Heart left ventricle (tissue), 16 donors: Measurements from ENCODE around the gene PVR. TPM values are rescaled to one million over a fixed set of nuclear protein-coding genes. Genes with fewer than 3 reads are reported as not detected.
"Not testable (repeated sequence)": the region's sequence is repeated elsewhere in the genome, so short reads cannot be mapped to it uniquely, and the experiment has no call there.

Source experiments
- ATAC-seq, 4 donors: fragments of 200-7000 bp; cut with Tn5 transposase; one replicate each; pipeline ENCODE4 v1.9.1; 2020 to 2022; ENCODE audit warnings: moderate library complexity in 4 of 4, mild to moderate bottlenecking in 3 of 4, moderate number of reproducible peaks in 1 of 4
- DNase-seq, 5 donors: peaks; one replicate each; pipeline ENCODE4 v3.0.0-alpha.2; 2020
- H3K27ac ChIP-seq, 12 donors: fragments of 200-600 bp; sonication (generic) in 4 of 12; one replicate each; pipeline versions ENCODE4 v1.5.0 to v1.8.0; 2016 to 2022; ENCODE audit warnings: mild to moderate bottlenecking in 2 of 12
- H3K27me3 ChIP-seq, 9 donors: fragments of 200-600 bp; sonication (generic) in 2 of 9; one replicate each; pipeline versions ENCODE4 v1.5.1 to v1.8.0; 2016 to 2022; ENCODE audit warnings: mild to moderate bottlenecking in 3 of 9
- H3K36me3 ChIP-seq, 9 donors: fragments of 200-600 bp; sonication (generic) in 2 of 9; one replicate each; pipeline versions ENCODE4 v1.5.0 to v1.8.0; 2018 to 2022; ENCODE audit warnings: mild to moderate bottlenecking in 2 of 9
- H3K4me1 ChIP-seq, 12 donors: fragments of 200-600 bp; sonication (generic) in 4 of 12; one replicate each; pipeline versions ENCODE4 v1.5.0 to v1.8.0; 2016 to 2022; ENCODE audit warnings: mild to moderate bottlenecking in 3 of 12
- H3K4me3 ChIP-seq, 12 donors: fragments of 200-600 bp; sonication (generic) in 4 of 12; one replicate each; pipeline versions ENCODE4 v1.5.0 to v1.8.0; 2017 to 2022; ENCODE audit warnings: mild to moderate bottlenecking in 9 of 12, moderate library complexity in 4 of 12
- H3K9me3 ChIP-seq, 12 donors: fragments of 200-600 bp; sonication (generic) in 4 of 12; one replicate each; pipeline versions ENCODE4 v1.5.0 to v1.8.0; 2016 to 2022; ENCODE audit warnings: mild to moderate bottlenecking in 1 of 12
- POLR2A ChIP-seq, 2 donors: fragments of 450-650 bp; IDR thresholded peaks; one replicate each; pipeline ENCODE4 v1.6.1; 2017; ENCODE audit warnings: antibody characterized with exemption in 2 of 2, mild to moderate bottlenecking in 2 of 2, moderate library complexity in 2 of 2
- WGBS, 4 donors: extraction: QIAGEN DNeasy Blood & Tissue Kit in 2 of 4; methylation state at CpG; one replicate each; pipeline versions ENCODE4 v1.1.5 to v1.1.7; 2013 to 2018; 5-methylcytosine and 5-hydroxymethylcytosine counted together
- intact Hi-C, 10 donors: fragments of 100-400 bp; cut with DNase I; formaldehyde crosslinking; loops; one replicate each; pipeline versions ENCODE4 v1.11.1 to v1.14.2; 2022
- polyA plus RNA-seq, 2 donors: library from polyadenylated mRNA; stranded (reverse); fragments of 200-250 nt; gene quantifications; one replicate each; pipeline ENCODE4 v1.2.3, GENCODE V29; 2013
- total RNA-seq, 9 donors: library from RNA; depleted of rRNA in 2 of 9; stranded (reverse); fragments of >200 nt in 2 of 9; fragmentation: NEBNext Ultra II Directional in 3 of 9; extraction: Animal tissue kit (Norgen Biotek cat#: 25700) in 3 of 9; gene quantifications; one replicate each; pipeline versions ENCODE4 v1.1.0 to v1.2.4, GENCODE V29; 2016 to 2023
- TF ChIP-seq, protein P1 (sequence below), 12 donors: fragments of 200-600 bp; sonication (generic) in 4 of 12; IDR thresholded peaks; one replicate each; pipeline versions ENCODE4 v1.5.0 to v1.8.0; 2018 to 2022; ENCODE audit warnings: antibody characterized with exemption in 12 of 12, mild to moderate bottlenecking in 5 of 12
- donor health status: ischemic (EF 13 %, LVEDD 7.1; RV severe dilation, severe dysfunction).
- donor health status: healthy with polysubstance abuse.
- donor health status: DM: no; HTN: yes; CAD: no.
- donor health status: DM: no; HTN: no; CAD: no.
- donor health status: ischemic (EF 25% LVEDD 6.9; RV normal size, moderate dysfunction).
- donor health status: ischemic (EF 25% LVEDD 5.7; RV mildly dilated, moderate dysfunction).
- donor health status: healthy.
- donor health status: DM: yes; HTN: yes; CAD: no.
- donor health status: ischemic (EF 35%, LVEDD 5.7; RV mildly dilated, moderate dysfunction).
- donor health status: nonischemic (EF 11% LVEDD 7.7; RV severe dilation, severe dysfunction).
- donor health status: DM: yes; HTN: yes; CAD: no.
- donor health status: PGD.
- donor health status: ischemic (EF 29% LVEDD 5.4; RV normal size, mild dysfunction).
- donor health status: nonischemic (EF 23%, LVEDD 6.1; RV moderate dilation, normal function).

Gene PVR
- total and polyA plus RNA-seq, 11 donors: 33.7 to 143 (median 49.1) TPM

GRCh38 chr19:44666852-44667556 is 23.3 kb downstream of the PVR start:
- Histone ChIP-seq H3K27me3 (no peaks in the 10 kb centered on the region), H3K36me3 (peaks cover 0 to 25% (median 17%) of the 10 kb centered on the region in 9 donors), H3K4me1 (peaks cover 0 to 4% (median 0%) of the 10 kb centered on the region in 12 donors), H3K4me3 (no peak overlapping the region), H3K27ac (no peak overlapping the region), H3K9me3 (no peaks in the 10 kb centered on the region)
- intact Hi-C loops: no loop called here
- DNase-seq (no peak), ATAC-seq (peak in 1 of 4 donors; percentile 24)
- WGBS, 4 donors: 74 to 81% (median 75%) methylated on average over 7 of the region's 7 CpGs
- TF ChIP-seq POLR2A (IDR thresholded peaks at IDR 0.05): no peak
- TF ChIP-seq, protein P1, sequence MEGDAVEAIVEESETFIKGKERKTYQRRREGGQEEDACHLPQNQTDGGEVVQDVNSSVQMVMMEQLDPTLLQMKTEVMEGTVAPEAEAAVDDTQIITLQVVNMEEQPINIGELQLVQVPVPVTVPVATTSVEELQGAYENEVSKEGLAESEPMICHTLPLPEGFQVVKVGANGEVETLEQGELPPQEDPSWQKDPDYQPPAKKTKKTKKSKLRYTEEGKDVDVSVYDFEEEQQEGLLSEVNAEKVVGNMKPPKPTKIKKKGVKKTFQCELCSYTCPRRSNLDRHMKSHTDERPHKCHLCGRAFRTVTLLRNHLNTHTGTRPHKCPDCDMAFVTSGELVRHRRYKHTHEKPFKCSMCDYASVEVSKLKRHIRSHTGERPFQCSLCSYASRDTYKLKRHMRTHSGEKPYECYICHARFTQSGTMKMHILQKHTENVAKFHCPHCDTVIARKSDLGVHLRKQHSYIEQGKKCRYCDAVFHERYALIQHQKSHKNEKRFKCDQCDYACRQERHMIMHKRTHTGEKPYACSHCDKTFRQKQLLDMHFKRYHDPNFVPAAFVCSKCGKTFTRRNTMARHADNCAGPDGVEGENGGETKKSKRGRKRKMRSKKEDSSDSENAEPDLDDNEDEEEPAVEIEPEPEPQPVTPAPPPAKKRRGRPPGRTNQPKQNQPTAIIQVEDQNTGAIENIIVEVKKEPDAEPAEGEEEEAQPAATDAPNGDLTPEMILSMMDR (IDR thresholded peaks at IDR 0.05): no peak

DNA sequence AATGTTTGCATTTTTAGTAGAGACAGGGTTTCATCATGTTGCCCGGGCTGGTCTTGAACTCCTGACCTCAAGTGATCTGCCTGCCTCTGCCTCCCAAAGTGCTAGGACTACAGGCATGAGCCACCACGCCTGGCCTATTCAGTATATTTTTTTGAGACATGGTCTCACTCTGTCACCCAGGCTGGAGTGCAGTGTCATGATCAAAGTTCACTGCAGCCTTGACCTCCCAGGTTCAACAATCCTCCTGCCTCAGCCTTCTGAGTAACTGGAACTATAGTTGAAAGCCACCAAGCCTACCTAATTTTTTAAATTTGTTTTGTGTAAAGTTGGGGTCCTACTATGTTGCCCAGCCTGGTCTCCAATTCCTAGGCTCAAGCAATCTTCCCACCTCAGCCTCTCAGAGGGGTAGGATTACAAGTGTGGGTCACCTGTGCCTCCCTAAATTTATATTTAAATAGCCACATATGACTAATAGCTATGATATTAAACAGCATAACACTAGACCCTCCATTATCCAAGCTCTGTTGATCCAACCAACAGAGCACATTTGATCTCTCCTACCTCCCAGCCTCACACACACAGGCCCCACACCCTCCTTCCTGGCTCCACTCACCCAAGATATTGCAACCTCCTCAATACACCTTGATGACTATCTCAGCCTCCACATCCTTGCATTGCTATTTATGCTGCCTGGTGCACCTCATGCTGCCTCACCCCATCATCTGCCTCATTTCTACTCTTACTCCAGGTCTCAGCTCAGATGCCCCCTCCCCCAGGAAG is 25.5 kb downstream of the PVR start:
- peak in 1 of 4 donors; percentile 8 for ATAC-seq
- no peak overlapping the region for H3K4me3 ChIP-seq
- WGBS, 4 donors: 92 to 96% (median 94%) methylated on average over 2 of the region's 2 CpGs
- DNase-seq: no peak
- no peaks in the 10 kb centered on the region for H3K27me3 ChIP-seq
- TF ChIP-seq POLR2A (IDR thresholded peaks at IDR 0.05): no peak
- TF ChIP-seq, protein P1 (IDR thresholded peaks at IDR 0.05): no peak
- intact Hi-C loops: no loop called here
- no peaks in the 10 kb centered on the region for H3K9me3 ChIP-seq
- H3K4me1 ChIP-seq: no peaks in the 10 kb centered on the region
- H3K27ac ChIP-seq: no peak overlapping the region
- peaks cover 0 to 5% (median 0%) of the 10 kb centered on the region in 9 donors for H3K36me3 ChIP-seq

DNA sequence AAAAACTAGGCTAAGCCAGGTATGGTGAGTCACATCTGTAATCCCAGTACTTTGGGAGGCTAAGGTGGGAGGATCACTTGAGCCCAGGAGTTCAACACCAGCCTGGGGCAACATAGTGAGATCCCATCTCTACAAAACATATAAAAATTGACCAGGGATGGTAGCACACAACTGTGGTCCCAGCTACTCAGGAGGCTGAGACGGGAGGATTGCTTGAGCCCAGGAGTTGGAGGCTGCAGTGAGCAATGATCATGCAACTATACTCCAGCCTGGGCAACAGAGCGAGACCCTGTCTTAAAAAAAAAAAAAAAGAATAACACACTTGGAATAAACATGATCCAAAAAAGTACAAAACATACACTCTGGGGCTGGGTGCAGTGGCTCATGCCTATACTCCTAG is 26.3 kb downstream of the PVR start:
- H3K9me3 ChIP-seq, intact Hi-C loops, H3K27me3 ChIP-seq, H3K36me3 ChIP-seq, H3K27ac ChIP-seq, DNase-seq, H3K4me3 ChIP-seq, ATAC-seq, H3K4me1 ChIP-seq: not testable (repeated sequence)
- WGBS, 4 donors: 74 to 99% (median 95%) methylated on average over 2 of the region's 2 CpGs

GRCh38 chr19:44671400-44671799 is 27.7 kb downstream of the PVR start, which contains the start of gene CEACAM19:
Gene CEACAM19, plus strand, starts transcription at chr19:44671482. Its CDS starts 450 bp downstream, at chr19:44671932.
- ATAC-seq (no peak), DNase-seq (no peak)
- Histone ChIP-seq H3K9me3 (no peaks in the 10 kb centered on the region), H3K27ac (no peak within 1 kb of the TSS), H3K36me3 (peaks cover 0 to 4% (median 0%) of the 10 kb centered on the region in 9 donors), H3K4me1 (no peaks in the 10 kb centered on the region), H3K4me3 (no peak within 1 kb of the TSS), H3K27me3 (no peaks in the 10 kb centered on the region)
- no peak for TF ChIP-seq POLR2A (IDR thresholded peaks at IDR 0.05)
- TF ChIP-seq, protein P1 (IDR thresholded peaks at IDR 0.05): no peak
- 76 to 92% (median 81%) methylated on average over 2 of the region's 2 CpGs for WGBS, 4 donors
- intact Hi-C loops: no loop called here
